NOMO-1 treated with DMSO at 0.1 percent for 48 hours (cell line): ENCODE results near the gene OR10J5.
"Not testable (repeated sequence)": the region's sequence is repeated elsewhere in the genome, so short reads cannot be mapped to it uniquely, and the experiment has no call there.

Experiments used
- DNase-seq: peaks from one replicate; lab custom pipeline; 2025; ENCODE audit not compliant: unreplicated experiment; lab: John Stamatoyannopoulos, UW

The OR10J5 gene, protein sequence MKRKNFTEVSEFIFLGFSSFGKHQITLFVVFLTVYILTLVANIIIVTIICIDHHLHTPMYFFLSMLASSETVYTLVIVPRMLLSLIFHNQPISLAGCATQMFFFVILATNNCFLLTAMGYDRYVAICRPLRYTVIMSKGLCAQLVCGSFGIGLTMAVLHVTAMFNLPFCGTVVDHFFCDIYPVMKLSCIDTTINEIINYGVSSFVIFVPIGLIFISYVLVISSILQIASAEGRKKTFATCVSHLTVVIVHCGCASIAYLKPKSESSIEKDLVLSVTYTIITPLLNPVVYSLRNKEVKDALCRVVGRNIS

DNA sequence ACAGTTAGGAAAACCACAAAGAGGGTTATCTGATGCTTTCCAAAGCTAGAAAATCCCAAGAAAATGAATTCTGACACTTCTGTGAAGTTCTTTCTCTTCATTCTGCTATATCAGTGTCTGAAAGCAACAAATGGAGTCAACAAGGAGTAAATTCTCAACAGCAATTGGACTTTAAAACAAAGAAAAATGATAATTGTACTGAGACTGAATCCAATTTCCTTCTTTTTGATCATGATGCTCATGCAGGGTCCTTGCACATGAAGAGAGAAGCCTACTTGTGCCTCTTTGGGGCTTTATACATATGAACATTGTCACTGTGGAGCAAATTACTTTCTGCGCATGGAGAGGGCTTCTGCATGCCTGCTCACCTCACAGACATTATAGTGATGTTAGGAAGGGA is at the start of gene OR10J5:
TSS of gene OR10J5 (minus strand) at position 101 of the 400 bp plus-strand sequence. CDS start at position 101, 0 bp downstream.
- DNase-seq = no peak

DNA sequence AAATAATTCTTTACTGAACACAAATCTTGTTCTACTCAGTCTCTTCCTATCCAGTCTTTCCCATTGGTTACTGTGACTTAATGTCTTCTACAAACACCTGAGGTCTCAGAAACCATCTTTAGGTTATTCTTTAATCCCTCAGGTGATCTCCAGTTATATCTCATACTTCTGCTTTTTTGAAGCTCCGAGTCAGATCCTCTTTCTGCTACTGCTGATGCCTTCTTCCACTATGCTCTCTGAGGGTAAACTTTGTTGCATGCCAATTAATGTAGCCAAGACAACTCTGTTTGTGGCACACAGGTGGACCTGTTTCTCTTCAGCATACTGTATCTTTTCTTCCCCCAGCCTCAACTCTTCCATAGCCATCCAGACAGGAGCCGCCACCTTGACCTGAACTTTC is 48.7 kb upstream of the OR10J5 start:
- peak; percentile 2 for DNase-seq

DNA sequence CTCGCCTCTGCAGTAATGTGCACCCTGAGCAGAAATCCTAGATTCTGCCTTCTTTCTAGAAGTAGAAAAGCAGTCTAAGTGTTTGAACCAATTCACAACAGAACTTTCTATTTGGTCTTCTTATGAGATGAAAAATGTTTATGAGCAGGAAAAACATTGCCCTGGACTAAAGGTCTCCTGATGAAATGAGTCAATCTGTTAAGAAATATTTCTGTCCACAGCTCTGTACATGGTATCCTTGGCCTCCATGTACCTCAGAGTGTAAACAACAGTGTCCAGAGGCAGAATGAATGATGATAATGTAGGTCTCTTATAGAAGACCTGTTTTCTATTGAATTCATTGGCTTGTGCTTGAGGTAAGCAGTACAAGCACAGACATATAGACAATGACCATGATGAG is 45.6 kb upstream of the OR10J5 start:
- no peak for DNase-seq

DNA sequence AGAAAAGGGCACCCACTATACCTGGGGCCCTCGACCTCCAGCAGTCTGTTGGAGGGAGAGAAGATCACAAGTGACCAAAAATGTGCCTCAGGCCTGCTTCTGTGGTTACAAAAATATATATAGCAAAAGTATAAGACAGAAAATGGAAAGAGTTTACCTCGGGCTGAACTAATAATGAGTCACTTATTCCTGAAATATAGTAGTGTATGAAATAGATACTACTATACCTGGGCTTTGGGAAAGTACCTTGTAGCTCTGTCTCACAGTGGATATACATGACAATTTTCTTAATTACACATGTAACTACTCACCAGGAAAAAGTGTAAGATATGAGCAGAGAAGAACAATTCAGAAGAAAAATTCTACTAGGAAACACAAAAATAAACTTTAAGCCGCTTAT is 44.5 kb upstream of the OR10J5 start:
- DNase-seq = no peak

DNA sequence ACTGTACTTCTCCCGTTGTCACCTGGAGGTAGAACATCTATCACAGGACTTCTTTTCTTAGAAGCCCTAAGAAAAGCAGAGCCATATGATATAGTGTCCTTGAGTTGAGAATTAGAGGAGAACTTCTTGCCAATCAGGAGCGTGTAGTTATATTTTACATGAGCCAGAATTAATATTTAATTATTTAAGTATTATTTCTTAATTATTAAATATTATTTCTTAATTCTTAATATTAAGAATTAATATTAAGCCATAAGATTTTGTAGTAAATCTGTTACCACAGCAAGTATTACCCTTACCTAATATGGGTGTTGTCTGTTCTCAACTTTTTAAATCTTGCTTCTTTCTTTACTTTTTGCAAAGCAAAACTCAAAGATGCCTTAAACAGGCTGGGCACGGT is 41.6 kb upstream of the OR10J5 start:
- DNase-seq = no peak

- no peak for DNase-seq
Measured at GRCh38 chr1:159562680-159563079, 26.9 kb upstream of the OR10J5 start.

DNA sequence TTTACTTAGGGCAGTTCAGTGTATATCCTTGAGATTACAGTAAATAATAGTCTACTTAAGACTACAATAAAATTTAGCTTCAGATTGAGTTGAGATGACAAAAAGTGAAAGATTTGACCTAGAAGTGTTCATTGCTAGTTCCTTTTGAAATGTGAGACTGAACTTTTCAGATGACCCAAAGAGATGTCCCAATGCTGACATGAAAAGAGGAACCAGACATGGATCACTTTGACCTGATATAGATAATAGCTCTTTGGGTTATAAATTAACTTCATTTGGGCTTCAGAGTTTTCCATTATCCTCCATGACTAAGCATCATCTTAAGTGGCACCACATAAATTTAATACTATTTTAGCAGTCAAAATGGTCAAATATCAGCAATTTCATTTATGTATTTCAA is 25.7 kb upstream of the OR10J5 start:
- DNase-seq = peak; percentile 25

DNA sequence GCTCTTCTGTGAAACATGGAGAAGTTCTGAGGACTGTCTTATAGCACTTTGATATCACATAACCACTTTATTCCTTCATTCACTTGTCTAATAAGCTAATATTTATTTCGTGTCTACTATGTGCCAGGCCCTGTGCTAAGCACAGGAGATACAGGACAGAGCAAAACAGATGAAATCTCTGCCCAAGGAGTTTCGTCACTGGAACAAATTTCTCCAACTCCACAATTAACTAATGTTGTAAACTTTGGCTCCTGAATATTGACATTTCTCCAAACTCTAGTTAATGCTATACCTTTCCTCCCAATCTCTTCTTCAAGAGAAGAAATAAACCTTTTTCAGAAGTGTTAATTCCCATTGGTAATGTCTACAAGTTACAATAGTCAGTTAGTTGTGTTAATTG is 24.8 kb upstream of the OR10J5 start:
- DNase-seq = no peak

DNA sequence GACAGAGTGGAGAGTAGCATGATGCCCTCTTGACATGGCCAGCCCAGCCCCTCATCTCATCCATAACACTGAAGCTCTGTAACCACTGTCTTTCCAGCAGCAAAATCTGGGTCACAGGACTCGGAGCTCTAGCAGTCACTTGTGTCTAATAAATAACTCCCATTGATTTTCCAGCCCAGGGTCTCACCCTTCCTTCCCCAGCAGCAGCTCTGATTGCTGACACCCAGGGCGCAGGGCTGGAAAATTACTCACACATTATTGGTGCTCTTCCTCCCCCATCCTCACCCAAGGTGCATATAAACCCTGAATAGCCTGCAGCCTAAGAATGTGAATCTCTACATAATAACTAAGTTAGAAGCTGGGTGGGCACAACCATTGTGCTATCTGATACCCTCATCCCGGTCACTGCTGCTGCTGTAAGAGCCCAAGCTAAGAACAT is 21.1 kb upstream of the OR10J5 start:
- no peak for DNase-seq

DNA sequence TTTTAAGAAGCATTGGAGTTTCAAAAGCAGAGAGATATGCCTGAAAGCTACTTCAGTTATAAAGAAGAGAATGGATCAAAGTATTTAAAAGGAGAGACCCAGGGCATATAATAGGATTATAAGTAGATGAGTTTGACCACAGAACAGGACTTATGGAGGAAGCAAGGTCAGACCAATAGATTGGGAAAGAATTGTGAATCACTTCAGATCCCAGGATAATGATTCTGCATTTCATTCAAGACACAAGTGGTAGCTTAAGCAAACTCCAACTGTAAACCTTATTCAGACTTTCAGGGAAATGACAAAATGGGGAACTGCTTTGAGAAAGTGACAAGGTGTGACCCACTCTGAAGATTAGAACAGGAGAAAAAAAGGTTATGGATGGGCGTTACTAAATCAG is 18.9 kb upstream of the OR10J5 start:
- peak; percentile 25 for DNase-seq

- peak; percentile 34 for DNase-seq
Measured at GRCh38 chr1:159554261-159554660, 18.5 kb upstream of the OR10J5 start.

GRCh38 chr1:159548126-159548525 is 12.3 kb upstream of the OR10J5 start:
- DNase-seq = no peak

- DNase-seq = no peak
Measured at GRCh38 chr1:159532922-159533321, 2.9 kb downstream of the OR10J5 start.

GRCh38 chr1:159524792-159525191 is 11.0 kb downstream of the OR10J5 start:
- DNase-seq = not testable (repeated sequence)

- no peak for DNase-seq
Measured at GRCh38 chr1:159510229-159510541, 25.6 kb downstream of the OR10J5 start.

DNA sequence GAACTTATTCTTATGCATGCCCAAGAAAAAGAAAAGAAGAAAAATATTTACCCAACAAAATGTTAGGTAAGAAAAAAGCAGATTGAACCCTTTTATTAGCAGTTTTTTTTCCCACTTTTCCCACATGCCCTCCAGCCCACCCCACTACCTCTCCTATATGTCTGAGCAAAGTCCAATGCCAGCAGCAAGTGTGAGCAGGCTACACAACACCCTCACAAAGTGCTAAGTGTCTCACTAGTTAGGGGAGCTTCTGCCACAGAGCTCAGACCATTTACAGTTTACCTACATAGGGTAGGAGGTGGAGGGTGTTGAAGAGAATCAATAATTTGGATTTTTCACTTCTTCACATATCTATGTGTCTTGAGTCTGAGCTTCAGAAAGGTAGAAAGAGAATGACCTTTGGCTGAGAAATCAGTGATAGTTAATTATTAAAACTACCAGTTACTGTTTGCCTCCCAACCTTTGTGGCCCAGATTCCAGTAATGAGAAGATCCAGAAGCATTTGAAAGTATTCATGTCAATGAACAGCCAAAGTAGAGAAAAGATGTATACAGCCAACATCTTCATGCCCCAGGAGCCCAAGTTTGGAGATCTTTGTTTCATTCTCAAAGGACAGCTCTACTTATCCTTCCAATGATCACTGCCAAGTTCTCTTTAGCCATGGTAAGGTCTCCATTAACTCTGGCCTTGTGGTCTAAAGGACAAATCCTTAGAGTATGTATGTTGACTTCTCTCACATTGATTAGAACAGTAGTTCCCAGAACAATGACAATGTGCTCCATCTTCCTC is 26.2 kb downstream of the OR10J5 start:
- DNase-seq = no peak

- DNase-seq = no peak
Measured at GRCh38 chr1:159508951-159509350, 26.9 kb downstream of the OR10J5 start.

- DNase-seq = peak; percentile 49
Measured at GRCh38 chr1:159505676-159506075, 30.1 kb downstream of the OR10J5 start.

DNA sequence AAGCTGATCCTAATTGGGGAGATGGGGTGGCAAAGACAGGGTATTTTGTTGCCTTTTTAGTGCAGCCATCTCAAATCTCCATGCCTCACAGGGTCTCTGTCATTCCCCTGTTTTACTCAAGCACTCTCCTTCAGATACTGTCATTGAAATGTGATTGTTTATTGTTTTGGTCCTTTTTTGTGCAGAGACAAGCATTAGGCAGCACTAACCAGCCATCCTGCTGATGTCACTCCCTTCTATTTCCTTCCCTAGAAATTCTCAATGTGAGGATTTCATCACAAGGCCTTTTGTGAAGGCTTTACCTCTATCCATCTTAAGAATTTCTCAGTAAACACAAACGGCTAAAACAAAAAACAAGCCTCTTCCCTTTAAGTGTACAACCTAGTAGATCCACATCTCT is 34.7 kb downstream of the OR10J5 start:
- DNase-seq = no peak

GRCh38 chr1:159494513-159495210 is 41.1 kb downstream of the OR10J5 start:
- not testable (repeated sequence) for DNase-seq

DNA sequence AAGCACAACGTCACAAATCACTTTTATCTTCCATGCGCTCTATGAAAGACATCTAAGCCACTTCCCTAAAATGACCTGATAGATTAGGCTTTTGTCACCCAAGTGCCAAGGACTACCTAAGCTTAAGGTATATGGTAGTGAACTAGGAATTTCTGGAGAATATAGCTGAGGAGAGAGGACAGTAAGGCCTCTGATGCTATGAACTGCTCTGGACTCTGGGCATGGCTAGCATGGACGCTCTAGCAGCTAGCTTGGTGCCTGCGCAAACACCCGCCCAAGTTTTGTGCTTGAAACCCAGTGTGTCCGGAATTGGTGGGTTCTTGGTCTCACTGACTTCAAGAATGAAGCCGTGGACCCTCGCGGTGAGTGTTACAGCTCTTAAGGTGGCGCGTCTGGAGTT is 42.5 kb downstream of the OR10J5 start:
- DNase-seq = no peak
